ENCODE results near the gene DXO.
"Not testable (repeated sequence)": the region's sequence is repeated elsewhere in the genome, so short reads cannot be mapped to it uniquely, and the experiment has no call there.

DXO gene

GRCh38 chr6:31971993-31972708, at the start of gene DXO:
TSS of gene DXO (minus strand) at chr6:31972138. CDS start at chr6:31971675, 463 bp downstream.
- ATAC-seq: peak; percentile 97

DNA sequence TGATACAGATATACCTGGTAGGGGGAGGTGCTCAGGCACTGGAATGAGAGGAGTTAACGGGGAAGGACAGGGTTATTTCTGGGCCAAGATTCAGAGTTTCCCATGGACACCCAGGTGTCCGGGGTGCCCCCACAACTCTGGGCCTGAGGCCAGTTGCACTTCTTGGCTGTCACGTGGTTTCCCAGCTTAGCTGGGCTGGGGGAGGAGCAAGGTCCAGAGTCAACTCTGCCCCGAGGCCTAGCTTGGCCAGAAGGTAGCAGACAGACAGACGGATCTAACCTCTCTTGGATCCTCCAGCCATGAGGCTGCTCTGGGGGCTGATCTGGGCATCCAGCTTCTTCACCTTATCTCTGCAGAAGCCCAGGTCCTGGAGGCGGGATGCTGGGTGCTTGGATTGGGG, 42.6 kb upstream of the DXO start, which contains the start of gene C4B:
C4B (plus strand) TSS at position 249 of the 400 bp plus-strand sequence; CDS start at position 300, 51 bp downstream.
- not testable (repeated sequence) for DNase-seq, ATAC-seq

More at GRCh38 chr6:31971993-31972708, at the start of gene DXO:
- DNase-seq: peak; percentile 97

DNA sequence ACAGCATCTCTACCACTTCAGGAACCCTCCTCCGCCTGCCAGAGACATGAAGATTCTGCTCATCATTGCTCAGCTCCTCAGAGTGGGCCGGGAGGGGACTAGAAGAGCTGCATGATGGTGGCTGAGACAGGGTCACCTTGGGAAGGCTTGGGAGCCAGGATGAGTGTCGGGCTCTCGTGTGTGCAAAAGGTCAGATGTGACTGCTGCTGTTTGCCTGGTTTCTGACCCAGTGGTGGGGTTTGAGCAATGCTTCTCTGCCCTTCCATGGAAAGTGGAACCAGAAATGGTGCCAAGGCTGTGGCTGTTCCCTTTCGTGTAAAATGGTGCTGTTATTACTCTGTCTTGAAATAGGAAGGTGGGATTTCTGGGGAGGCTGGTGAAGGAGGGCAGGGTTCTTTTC, 41.8 kb upstream of the DXO start:
- DNase-seq, ATAC-seq: not testable (repeated sequence)

DNA sequence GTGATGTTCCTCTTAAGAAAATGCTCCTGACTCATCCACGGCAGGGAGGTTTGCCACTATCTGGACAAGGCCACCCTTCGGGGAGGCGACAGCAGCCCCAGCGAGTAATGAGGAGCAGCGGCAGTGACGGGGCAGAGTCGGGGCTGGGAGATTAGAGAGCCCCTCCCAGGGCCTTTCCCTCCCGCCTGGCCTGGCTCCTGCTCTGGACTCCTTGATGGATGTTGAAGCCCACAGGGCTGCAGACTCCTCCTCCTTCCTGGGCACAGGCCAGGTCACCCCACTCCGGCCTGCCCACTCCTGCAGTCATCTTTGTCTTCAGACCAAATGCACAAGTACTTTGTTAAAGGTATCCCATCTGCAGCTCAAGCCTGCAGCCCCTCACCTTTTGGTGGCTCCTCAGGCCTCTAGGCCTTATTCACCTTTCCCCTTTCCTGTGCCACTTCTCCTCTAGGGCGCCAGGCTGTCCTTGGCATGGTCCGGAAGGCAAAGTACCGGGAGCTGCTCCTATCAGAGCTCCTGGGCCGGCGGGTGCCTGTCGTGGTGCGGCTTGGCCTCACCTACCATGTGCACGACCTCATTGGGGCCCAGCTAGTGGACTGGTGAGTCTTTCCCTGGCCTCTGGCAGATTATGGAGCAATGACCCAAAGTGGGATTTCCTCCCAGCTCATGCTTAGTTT, 41.1 kb upstream of the DXO start:
- not testable (repeated sequence) for ATAC-seq, DNase-seq

GRCh38 chr6:32010856-32011530, 39.1 kb upstream of the DXO start:
- not testable (repeated sequence) for ATAC-seq, DNase-seq

GRCh38 chr6:32009537-32009936, 37.6 kb upstream of the DXO start:
- DNase-seq, ATAC-seq: not testable (repeated sequence)

DNA sequence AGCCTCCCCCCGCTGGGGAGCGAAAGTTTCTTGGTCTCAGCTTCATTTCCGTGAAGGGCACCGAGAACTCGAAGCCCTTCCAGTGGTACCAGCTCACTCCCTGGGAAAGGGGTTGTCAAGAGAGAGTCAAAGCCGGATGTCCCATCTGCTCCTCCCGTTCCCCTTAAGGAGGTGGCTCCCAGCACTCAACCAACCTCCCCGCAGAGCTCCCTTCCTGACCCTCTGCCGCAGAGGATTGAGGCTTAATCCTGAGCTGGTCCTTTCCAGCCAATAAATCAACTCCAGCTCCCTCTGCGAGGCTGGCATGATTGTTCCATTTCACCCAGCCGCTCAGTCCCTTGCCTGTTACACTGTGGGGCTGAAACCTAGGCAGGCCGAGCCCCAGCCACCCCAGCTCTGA, 36.7 kb upstream of the DXO start:
- not testable (repeated sequence) for ATAC-seq

GRCh38 chr6:32008037-32008436, 36.1 kb upstream of the DXO start:
- ATAC-seq: not testable (repeated sequence)

More for the DNA sequence above, 36.7 kb upstream of the DXO start:
- not testable (repeated sequence) for DNase-seq

DNA sequence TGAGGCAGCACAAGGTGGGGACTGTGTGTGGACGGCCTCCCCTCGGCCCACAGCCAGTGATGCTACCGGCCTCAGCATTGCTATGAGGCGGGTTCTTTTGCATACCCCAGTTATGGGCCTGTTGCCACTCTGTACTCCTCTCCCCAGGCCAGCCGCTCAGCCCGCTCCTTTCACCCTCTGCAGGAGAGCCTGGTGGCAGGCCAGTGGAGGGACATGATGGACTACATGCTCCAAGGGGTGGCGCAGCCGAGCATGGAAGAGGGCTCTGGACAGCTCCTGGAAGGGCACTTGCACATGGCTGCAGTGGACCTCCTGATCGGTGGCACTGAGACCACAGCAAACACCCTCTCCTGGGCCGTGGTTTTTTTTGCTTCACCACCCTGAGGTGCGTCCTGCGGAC, 35.1 kb upstream of the DXO start:
- not testable (repeated sequence) for DNase-seq

More at GRCh38 chr6:32008037-32008436, 36.1 kb upstream of the DXO start:
- DNase-seq: not testable (repeated sequence)

DNA sequence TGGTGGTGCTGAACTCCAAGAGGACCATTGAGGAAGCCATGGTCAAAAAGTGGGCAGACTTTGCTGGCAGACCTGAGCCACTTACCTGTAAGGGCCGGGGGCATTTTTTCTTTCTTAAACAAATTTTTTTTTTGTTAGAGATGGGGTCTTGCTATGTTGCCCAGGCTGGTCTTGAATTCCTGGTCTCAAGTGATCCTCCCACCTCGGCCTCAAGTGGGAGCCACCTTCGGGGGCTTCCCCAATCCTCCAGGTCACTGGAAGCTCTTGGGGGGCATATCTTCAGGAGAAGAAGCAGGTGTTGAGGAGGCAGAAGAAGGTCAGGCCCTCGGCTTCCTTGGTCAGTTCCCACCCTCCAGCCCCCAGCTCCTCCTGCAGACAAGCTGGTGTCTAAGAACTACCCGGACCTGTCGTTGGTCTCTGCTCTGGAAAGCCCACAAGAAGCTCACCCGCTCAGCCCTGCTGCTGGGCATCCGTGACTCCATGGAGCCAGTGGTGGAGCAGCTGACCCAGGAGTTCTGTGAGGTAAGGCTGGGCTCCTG, 34.1 kb upstream of the DXO start:
- not testable (repeated sequence) for DNase-seq, ATAC-seq

More for the DNA sequence above, 35.1 kb upstream of the DXO start:
- ATAC-seq: not testable (repeated sequence)

DNA sequence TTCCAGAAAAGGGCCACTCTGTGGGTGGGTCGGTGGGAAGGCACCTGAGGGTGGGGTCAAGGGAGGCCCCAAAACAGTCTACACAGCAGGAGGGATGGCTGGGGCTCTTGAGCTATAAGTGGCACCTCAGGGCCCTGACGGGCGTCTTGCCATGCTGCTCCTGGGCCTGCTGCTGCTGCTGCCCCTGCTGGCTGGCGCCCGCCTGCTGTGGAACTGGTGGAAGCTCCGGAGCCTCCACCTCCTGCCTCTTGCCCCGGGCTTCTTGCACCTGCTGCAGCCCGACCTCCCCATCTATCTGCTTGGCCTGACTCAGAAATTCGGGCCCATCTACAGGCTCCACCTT, 33.6 kb upstream of the DXO start:
- not testable (repeated sequence) for ATAC-seq

GRCh38 chr6:32004864-32005537, 33.1 kb upstream of the DXO start:
- peak; percentile 50 for ATAC-seq
- not testable (repeated sequence) for DNase-seq

More for the DNA sequence above, 33.6 kb upstream of the DXO start:
- DNase-seq: not testable (repeated sequence)

DNA sequence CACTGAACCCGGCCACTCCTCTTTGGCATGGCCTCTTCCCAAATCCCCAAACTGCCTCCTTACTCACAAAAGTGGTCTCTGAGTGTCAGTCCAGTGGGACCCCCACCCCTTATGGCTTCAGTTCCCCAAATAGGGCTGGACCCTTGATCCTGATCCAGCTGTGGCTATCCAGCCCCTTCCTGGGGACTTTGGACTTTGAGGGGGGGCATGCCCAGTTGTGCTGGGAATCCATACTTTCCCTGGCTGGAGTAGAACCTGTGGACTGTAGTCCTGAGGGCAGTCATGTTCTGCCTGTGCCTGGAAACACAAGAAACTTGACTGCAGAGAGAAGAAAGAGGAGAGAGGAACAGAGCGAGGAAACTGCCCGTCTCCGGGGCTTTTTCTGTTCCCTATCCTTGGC, 32.5 kb upstream of the DXO start:
- ATAC-seq, DNase-seq: not testable (repeated sequence)

- not testable (repeated sequence) for DNase-seq, ATAC-seq
Measured at GRCh38 chr6:32003301-32003700, 31.4 kb upstream of the DXO start.

GRCh38 chr6:32002546-32003268, 30.8 kb upstream of the DXO start:
- ATAC-seq, DNase-seq: not testable (repeated sequence)

DNA sequence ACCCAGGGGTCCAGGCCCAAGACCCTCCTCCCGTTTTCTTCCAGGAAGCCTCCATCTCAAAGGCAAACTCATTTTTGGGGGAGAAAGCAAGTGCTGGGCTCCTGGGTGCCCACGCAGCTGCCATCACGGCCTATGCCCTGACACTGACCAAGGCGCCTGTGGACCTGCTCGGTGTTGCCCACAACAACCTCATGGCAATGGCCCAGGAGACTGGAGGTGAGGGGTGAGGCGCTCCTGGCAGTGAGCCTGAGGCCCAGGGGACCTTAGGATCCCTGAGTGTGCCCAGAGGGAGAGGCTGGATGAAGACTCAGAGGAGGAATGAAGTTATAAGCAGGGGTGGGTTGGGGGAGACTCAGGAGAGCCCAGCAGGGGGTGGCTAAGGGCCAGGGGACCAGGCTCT, 24.4 kb upstream of the DXO start:
- not testable (repeated sequence) for ATAC-seq, DNase-seq

GRCh38 chr6:31994421-31994820, 22.5 kb upstream of the DXO start:
- ATAC-seq, DNase-seq: not testable (repeated sequence)

DNA sequence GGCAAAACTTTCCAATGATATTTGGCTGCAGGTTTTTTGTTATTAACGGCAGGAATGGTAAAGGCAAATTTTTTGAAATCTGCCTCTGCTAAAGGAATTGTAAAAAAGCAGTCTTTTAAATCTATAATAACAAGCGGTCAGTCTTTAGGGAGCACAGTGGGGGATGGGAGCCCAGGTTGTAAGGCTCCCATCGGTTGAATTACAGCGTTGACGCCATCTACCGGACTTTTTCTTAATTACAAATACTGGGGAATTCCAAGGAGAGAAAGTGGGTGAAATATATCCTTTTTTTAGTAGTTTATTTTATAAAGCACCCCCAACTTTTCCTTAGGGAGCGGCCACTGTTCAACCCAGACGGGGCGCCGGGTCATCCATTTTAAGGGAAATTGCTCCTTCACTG, 17.4 kb upstream of the DXO start:
- DNase-seq, ATAC-seq: not testable (repeated sequence)

GRCh38 chr6:31981744-31982143, 9.8 kb upstream of the DXO start, which contains the start of gene C4A:
TSS of gene C4A (plus strand) at chr6:31982057. CDS start at chr6:31982108, 51 bp downstream.
- ATAC-seq, DNase-seq: not testable (repeated sequence)

DNA sequence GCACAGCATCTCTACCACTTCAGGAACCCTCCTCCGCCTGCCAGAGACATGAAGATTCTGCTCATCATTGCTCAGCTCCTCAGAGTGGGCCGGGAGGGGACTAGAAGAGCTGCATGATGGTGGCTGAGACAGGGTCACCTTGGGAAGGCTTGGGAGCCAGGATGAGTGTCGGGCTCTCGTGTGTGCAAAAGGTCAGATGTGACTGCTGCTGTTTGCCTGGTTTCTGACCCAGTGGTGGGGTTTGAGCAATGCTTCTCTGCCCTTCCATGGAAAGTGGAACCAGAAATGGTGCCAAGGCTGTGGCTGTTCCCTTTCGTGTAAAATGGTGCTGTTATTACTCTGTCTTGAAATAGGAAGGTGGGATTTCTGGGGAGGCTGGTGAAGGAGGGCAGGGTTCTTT, 9.1 kb upstream of the DXO start:
- DNase-seq, ATAC-seq: not testable (repeated sequence)

All from stimulated activated naive CD8-positive, alpha-beta T cell treated with anti-CD3 and anti-CD28 coated beads, Interleukin-15, Interleukin-2, amounts not matched to agents 100 U/mL and 50 U/mL, for 24 hours (primary cell).